Neural progenitor cell (in vitro differentiated cells): ENCODE results near the gene MED19.

Experiments
- EZH2 ChIP-seq: fragments of 200-600 bp; sonication (generic); IDR thresholded peaks from 2 replicates; pipeline ENCODE4 v1.6.1; 2017; ENCODE audit warnings: antibody characterized with exemption, mild to moderate bottlenecking, moderate library complexity
- EZH2phosphoT487 ChIP-seq: fragments of 200-600 bp; sonication (generic); IDR thresholded peaks from 2 replicates; pipeline ENCODE4 v1.6.1; 2017; ENCODE audit warnings: antibody characterized with exemption
- TF ChIP-seq, protein P1 (sequence below): fragments of 200-600 bp; sonication (generic); IDR thresholded peaks from 2 replicates; pipeline ENCODE4 v1.5.1; 2017; ENCODE audit warnings: antibody characterized with exemption, mild to moderate bottlenecking

GRCh38 chr11:57727185-57727584 is 15.2 kb upstream of the MED19 start:
- TF ChIP-seq, protein P1, sequence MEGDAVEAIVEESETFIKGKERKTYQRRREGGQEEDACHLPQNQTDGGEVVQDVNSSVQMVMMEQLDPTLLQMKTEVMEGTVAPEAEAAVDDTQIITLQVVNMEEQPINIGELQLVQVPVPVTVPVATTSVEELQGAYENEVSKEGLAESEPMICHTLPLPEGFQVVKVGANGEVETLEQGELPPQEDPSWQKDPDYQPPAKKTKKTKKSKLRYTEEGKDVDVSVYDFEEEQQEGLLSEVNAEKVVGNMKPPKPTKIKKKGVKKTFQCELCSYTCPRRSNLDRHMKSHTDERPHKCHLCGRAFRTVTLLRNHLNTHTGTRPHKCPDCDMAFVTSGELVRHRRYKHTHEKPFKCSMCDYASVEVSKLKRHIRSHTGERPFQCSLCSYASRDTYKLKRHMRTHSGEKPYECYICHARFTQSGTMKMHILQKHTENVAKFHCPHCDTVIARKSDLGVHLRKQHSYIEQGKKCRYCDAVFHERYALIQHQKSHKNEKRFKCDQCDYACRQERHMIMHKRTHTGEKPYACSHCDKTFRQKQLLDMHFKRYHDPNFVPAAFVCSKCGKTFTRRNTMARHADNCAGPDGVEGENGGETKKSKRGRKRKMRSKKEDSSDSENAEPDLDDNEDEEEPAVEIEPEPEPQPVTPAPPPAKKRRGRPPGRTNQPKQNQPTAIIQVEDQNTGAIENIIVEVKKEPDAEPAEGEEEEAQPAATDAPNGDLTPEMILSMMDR, result no peak
- TF ChIP-seq EZH2phosphoT487, result no peak
- TF ChIP-seq EZH2, result no peak
